GM19463 (cell line): ENCODE measurements around the gene FANCM.

ENCODE experiments used
- ATAC-seq: cut with Tn5 transposase; IDR thresholded peaks from one replicate; pipeline ENCODE4 v1.9.1; 2021; ENCODE audit warnings: mild to moderate bottlenecking, moderate library complexity; ENCODE audit not compliant: unreplicated experiment

The FANCM gene

DNA sequence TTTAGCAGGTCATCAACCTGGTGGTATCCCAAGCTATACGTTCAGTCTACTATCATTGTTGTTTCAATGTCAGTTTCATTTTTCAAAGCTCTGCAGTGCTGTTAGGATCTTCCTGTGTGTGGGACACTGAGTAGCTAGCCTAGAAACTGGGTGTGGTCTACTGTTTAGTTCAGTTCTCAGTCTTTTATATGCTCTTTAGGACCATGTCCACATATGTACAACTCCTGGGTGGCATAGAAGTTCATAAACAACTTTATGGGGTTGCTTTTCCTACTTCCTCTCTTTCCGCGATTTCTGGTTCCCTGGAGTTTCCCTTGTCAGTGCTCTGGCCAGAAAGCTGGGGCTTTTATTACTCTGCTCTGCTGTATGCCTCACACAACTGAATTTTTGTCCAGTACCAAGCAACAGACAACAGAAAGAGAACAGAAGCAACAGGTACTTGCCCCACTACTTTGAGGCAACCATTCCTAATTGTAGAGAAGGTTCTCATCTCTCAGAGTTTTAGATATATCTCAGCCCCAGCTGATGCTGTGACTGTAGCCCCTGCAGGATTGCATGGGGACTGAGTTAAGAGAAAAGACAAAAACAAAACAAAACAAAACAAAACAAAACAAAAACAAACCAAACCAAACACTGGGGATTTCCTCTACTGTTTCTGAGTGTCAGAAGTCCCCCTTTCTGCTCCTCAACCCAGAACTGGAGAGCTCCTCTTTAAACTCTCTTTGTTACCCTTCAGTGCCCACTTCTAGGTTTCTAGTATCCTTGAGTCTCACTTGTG is 86.9 kb downstream of the FANCM start:
- ATAC-seq, result peak; percentile 50

DNA sequence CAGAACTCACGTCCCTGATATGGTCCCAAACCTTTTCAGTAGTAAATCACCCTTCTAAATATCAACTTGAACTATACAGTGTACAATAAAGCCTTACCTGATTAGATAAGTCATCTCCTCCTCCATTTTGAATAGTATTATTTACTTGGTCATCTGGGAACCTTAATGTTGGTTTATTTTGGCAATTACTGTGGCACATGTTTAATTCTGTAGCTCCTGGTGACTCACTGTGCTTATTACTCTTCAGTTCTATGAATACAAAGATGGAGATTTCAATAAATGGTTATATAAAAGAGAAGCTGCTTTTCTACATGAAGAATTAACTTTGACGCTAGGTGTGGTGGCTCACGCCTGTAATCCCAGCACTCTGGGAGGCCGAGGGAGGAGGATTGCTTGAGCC is 91.8 kb downstream of the FANCM start:
- ATAC-seq, result no peak

DNA sequence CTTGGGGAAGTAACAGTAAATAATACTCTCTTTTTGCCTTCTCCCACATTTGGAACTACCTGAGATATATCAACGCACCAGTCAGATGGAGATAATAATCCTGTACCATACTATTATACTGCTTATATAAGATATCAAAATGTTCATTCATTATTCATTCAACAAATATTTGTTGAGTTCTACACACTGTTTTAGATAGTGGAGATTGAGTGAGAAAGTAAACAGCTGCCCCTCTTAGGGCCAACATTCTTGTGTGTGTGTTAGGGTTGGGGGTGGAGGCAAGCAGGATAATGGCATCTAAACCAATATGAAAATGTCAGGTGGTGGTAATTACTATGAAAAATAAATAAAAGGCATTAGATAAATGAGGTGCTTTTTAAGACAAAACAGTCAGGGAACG is 103.3 kb downstream of the FANCM start:
- no peak for ATAC-seq

- ATAC-seq, result no peak
Measured at GRCh38 chr14:45242706-45243105, 107.0 kb downstream of the FANCM start.

- no peak for ATAC-seq
Measured at GRCh38 chr14:45246151-45246550, 110.4 kb downstream of the FANCM start.

- ATAC-seq, result no peak
Measured at GRCh38 chr14:45246691-45247090, 111.0 kb downstream of the FANCM start.

DNA sequence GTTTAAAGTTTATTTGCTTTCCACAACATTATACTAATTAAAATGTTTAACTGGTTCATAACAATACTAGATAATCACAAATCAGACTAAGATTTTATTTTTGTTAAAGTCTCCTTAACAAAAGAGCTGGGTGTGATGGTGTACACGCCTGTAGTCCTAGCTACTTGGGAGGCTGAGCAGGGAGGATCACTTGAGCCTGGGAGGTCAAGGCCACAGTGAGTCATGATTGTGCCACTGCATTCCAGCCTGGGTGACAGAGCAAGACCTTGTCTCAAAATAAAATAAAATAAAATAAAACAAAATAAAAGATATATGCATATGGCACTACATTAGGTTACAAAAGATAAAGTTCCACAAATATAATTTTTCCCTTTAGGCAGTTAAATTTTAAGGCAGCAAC is 111.7 kb downstream of the FANCM start:
- ATAC-seq, result no peak

GRCh38 chr14:45249856-45250575 is 114.3 kb downstream of the FANCM start:
- peak; percentile 18 for ATAC-seq
